NB4 (cell line): Measurements from ENCODE around the gene KCNQ2.

Experiments
- DNase-seq: peaks from one replicate; pipeline ENCODE4 v3.0.0; 2010; ENCODE audit warnings: low read depth
- H3K4me3 ChIP-seq: one replicate; pipeline ENCODE4 v1.5.1; 2011; ENCODE audit warnings: mild to moderate bottlenecking, low read depth, low read length, moderate library complexity
- MYC ChIP-seq: IDR thresholded peaks from 2 replicates; pipeline ENCODE4 v1.6.1; 2011; ENCODE audit warnings: low read depth, low read length
- POLR2A ChIP-seq: IDR thresholded peaks from 2 replicates; pipeline ENCODE4 v1.6.1; 2011; ENCODE audit warnings: mild to moderate bottlenecking; ENCODE audit not compliant: insufficient read length; ENCODE audit errors: extremely low read depth
- TF ChIP-seq, protein P1 (sequence below): IDR thresholded peaks from 2 replicates; pipeline ENCODE4 v1.6.1; 2011; ENCODE audit warnings: low read depth, low read length
- TF ChIP-seq, protein P2 (sequence below): IDR thresholded peaks from one replicate; pipeline ENCODE4 v1.5.1; 2012; ENCODE audit warnings: low read depth, low read length

KCNQ2 gene

DNA sequence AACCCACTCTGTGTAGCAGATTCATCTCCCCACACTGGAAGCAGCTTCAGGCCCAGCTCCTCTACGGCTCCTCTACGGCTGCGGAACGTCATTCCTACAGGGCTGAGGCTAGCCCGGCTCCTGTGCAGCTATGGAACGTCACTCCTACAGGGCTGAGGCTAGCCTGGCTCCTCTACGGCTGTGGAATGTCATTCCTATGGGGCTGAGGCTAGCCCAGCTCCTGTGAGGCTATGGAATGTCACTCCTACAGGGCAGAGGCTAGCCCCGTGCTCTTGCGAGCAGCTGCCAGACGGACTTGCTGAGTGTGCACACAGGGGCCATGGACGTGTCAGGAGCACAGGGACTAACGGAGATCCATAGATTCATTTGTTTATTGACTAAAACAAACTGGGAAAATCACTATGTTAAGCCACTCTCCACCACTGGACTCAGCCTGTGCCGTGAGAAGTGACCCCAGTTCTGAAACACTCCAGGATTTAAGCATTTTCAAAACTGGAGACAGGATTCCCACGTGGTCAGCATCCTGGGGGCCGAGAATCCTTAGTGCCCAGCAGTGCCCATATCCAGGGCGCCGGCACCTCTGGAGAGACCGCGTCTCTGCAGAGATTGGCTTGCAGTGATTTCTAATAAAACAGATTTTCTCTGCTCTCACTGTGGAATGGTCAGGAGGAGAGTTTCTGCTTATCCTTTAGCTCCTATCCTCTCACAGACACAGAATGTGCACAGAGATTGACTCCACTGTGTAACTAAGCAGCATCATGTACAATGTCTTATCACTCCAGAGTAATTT, 5.0 kb downstream of the KCNQ2 start:
- no peak for TF ChIP-seq MYC
- no peak for TF ChIP-seq POLR2A
- TF ChIP-seq, protein P1, sequence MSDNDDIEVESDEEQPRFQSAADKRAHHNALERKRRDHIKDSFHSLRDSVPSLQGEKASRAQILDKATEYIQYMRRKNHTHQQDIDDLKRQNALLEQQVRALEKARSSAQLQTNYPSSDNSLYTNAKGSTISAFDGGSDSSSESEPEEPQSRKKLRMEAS = no peak
- TF ChIP-seq, protein P2, sequence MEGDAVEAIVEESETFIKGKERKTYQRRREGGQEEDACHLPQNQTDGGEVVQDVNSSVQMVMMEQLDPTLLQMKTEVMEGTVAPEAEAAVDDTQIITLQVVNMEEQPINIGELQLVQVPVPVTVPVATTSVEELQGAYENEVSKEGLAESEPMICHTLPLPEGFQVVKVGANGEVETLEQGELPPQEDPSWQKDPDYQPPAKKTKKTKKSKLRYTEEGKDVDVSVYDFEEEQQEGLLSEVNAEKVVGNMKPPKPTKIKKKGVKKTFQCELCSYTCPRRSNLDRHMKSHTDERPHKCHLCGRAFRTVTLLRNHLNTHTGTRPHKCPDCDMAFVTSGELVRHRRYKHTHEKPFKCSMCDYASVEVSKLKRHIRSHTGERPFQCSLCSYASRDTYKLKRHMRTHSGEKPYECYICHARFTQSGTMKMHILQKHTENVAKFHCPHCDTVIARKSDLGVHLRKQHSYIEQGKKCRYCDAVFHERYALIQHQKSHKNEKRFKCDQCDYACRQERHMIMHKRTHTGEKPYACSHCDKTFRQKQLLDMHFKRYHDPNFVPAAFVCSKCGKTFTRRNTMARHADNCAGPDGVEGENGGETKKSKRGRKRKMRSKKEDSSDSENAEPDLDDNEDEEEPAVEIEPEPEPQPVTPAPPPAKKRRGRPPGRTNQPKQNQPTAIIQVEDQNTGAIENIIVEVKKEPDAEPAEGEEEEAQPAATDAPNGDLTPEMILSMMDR = no peak
- DNase-seq = no peak
- no peak overlapping the region for H3K4me3 ChIP-seq

DNA sequence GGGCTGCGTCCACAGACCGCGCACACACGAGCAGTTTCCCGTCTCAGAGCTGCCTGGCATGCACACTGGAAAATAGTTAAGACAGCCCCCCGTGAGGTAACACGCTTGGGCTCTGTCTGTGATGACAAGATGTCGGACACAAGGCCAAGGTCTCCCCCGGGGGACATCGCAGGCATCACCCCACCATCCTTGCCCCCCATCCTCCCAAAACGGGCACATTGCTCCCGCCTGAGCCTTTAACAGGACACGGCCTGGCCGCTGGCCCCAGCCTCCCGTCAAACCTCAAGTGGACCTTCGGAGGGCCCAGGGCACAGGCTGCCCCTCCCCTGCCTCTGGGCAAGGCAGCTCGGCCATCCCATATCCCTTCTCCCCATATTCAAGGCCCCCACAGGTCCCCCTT, 5.6 kb downstream of the KCNQ2 start:
- TF ChIP-seq, protein P1 = no peak
- TF ChIP-seq, protein P2 = no peak
- TF ChIP-seq POLR2A (no peak), MYC (no peak)
- H3K4me3 ChIP-seq = no peak overlapping the region
- no peak for DNase-seq

- DNase-seq = no peak
- TF ChIP-seq, protein P1 = no peak
- no peak for TF ChIP-seq POLR2A
- no peak for TF ChIP-seq MYC
- TF ChIP-seq, protein P2 = no peak
- H3K4me3 ChIP-seq = no peak overlapping the region
These were observed 6.1 kb downstream of the KCNQ2 start for GRCh38 chr20:63466250-63466825.

DNA sequence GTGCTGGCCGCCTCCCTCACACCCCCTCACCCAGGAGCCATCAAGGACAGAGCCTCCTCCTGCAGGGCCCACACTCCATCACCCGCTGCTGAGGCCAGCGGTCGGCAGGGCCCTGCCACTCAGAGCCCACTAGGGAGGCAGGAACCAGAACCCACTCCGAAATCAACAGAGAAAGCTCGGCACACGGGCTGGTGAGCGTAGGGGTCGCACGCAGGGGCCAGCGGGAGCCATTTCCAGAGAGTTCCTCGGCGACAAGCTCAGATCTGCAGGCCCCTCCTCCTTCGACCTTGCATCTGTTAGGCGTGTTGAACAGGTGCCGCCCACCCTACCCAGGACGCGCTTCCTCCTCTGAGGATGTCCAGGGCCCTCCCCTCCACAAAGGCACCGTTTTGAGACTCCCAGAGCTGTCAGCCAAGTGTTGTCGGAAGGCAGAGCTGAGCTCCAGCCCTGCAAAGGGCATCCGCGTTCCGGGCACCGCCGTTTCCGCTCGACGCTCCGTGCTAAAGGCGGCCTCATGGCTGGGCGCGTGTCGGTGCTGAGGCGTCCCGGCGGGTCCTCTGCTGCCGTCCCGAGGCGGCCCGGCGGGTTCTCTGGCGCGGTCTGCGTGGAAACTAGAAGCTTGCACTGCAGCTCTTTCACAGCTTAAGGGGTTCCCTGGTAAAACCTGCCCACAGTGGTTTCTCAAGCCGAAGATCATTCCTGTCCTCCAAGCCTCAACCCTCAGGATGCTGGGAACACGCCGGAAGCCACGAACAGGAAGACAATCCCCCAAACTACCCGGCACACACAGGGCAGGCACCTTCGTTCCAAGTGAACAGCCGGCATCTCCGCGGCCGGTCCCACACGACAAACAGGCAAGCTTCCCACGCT, 6.8 kb downstream of the KCNQ2 start:
- DNase-seq = no peak
- TF ChIP-seq, protein P2 = no peak
- no peak for TF ChIP-seq MYC
- no peak for TF ChIP-seq POLR2A
- TF ChIP-seq, protein P1 = no peak
- no peak overlapping the region for H3K4me3 ChIP-seq

- no peak overlapping the region for H3K4me3 ChIP-seq
- TF ChIP-seq, protein P2 = no peak
- TF ChIP-seq, protein P1 = no peak
- no peak for TF ChIP-seq MYC
- no peak for TF ChIP-seq POLR2A
- no peak for DNase-seq
These were observed 8.2 kb downstream of the KCNQ2 start for GRCh38 chr20:63464289-63464635.
